Astrocyte (in vitro differentiated cells and primary cell): Measurements from ENCODE around the gene METTL18.

Experiments used
- CTCF ChIP-seq: IDR thresholded peaks from 2 replicates; pipeline ENCODE4 v1.5.1; 2011; ENCODE audit warnings: low read depth, mild to moderate bottlenecking, inconsistent platforms, low read length, moderate library complexity; ENCODE audit not compliant: insufficient read depth
- EZH2 ChIP-seq: IDR thresholded peaks from 2 replicates; pipeline ENCODE4 v1.6.1; 2012; ENCODE audit warnings: mild to moderate bottlenecking, low read length, inconsistent platforms; ENCODE audit not compliant: insufficient read depth

GRCh38 chr1:169759038-169759437 is 35.7 kb downstream of the METTL18 start:
- TF ChIP-seq CTCF (no peak), EZH2 (no peak)
